D721Med (cell line): Measurements from ENCODE around the gene STAB1.

ENCODE experiments used
- DNase-seq: peaks from one replicate; pipeline ENCODE4 v3.0.0; 2011; ENCODE audit warnings: low spot score; ENCODE audit not compliant: insufficient read length
- FAIRE-seq: peaks from 2 replicates; lab custom pipeline; 2011; peaks lifted over from hg19 to GRCh38; lab: Jason Lieb, UNC
- TF ChIP-seq, protein P1 (sequence below): IDR thresholded peaks from 2 replicates; pipeline ENCODE4 v1.5.1; 2012; ENCODE audit warnings: mild to moderate bottlenecking, control low read depth; ENCODE audit not compliant: insufficient read depth; ENCODE audit errors: missing control alignments

STAB1 gene

DNA sequence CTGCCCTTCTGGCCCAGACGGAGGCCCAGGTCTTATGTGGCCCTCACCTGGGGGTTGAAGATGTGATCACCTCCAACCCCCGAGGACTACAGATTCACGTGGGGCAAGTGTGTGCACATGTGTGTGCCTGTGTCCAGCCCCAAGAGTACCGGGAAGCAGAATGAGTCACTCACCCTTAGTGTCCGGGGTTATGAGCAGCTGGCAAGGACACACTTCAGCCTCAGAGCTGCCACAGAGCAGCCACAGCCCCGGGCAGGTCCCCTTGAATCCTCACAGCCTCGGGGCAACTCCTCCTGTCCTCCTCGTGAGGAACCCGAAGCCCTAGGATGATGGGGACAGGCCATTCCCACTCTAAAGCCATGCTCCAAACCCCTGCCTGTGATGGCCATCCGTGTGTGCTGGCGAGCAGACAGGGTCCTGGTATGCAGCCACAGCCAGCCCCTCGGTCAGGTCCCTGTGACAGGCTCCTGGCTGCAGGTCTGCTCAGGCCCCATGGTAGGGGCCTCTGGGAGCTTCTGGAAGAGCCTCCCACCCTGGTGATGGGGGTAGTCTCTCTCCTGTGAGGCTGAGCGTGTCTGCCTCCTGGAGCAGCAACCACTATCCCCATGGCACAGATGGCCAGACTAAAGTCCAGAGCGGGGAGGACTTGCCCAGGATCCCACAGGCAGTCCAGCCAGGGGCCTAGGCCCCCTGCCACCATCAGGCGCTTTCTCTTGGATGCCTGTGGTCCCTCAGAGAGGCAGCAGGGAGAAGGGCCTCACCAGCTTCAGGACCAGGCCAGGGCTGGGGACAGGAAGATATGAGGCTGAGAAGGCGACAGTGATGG lies 852 bp downstream of the STAB1 start:
- no peak for FAIRE-seq
- no peak for DNase-seq
- TF ChIP-seq, protein P1, sequence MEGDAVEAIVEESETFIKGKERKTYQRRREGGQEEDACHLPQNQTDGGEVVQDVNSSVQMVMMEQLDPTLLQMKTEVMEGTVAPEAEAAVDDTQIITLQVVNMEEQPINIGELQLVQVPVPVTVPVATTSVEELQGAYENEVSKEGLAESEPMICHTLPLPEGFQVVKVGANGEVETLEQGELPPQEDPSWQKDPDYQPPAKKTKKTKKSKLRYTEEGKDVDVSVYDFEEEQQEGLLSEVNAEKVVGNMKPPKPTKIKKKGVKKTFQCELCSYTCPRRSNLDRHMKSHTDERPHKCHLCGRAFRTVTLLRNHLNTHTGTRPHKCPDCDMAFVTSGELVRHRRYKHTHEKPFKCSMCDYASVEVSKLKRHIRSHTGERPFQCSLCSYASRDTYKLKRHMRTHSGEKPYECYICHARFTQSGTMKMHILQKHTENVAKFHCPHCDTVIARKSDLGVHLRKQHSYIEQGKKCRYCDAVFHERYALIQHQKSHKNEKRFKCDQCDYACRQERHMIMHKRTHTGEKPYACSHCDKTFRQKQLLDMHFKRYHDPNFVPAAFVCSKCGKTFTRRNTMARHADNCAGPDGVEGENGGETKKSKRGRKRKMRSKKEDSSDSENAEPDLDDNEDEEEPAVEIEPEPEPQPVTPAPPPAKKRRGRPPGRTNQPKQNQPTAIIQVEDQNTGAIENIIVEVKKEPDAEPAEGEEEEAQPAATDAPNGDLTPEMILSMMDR: no peak

DNA sequence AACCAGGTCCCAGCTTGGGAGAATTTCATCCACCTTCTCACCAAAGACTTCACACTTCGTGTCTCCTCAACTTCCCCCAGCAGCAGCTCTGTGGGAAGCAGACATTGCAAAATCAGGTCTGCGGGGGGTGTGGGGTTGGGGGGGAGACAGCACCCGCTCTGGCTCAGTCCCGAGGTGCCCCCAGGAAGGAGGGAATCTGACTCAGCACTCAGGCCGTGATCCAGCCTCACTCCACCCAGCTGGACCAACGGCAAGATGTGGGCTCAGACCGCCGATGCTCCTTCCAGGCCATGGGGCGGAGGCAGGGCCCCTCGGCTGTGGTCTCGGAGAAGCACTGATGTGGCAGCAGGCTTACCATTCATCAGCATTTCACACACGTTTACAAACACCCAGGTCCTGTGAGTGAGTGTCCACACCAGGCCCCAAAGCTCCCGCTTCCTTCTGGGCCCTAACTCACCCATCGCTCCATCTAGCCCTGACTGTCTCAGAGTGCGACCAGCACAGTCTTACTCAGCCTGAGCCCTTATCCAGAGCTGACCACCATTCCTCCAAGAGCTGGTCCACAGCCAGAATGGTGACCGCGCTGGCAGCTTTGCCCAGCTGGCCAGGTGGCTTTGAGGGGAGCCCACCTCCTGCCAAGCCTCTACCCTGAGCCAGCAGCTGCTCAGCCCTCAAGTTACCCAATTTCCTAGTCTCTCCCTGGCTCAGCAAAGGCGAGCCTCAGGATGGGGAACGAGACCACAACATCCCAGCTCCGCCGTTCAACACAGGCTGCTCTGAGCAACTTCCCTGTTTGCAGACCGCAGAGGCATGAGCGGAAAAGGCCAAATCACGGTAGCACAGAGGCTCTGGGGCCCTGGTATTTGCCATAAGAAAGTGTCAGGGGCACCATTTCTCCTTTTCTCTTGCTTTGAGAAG lies 3.3 kb downstream of the STAB1 start:
- TF ChIP-seq, protein P1: no peak
- FAIRE-seq: no peak
- DNase-seq: no peak

DNA sequence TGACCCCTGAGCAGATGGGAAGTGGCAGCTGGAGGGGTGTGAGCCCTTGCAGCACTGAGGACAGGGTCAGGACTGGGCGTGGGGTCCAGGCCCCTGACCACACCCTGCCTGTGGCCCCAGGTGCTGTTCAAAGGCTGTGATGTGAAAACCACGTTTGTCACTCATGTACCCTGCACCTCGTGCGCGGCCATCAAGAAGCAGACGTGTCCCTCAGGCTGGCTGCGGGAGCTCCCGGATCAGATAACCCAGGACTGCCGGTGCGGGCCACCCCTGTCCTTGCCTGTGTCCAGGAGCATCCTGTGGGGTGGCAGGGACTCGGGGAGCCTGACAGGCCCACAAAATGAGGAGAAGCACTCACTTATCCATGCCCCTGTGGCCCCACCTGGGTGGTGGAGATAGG lies 5.9 kb downstream of the STAB1 start:
- DNase-seq (no peak), FAIRE-seq (no peak)
- TF ChIP-seq, protein P1: no peak

DNA sequence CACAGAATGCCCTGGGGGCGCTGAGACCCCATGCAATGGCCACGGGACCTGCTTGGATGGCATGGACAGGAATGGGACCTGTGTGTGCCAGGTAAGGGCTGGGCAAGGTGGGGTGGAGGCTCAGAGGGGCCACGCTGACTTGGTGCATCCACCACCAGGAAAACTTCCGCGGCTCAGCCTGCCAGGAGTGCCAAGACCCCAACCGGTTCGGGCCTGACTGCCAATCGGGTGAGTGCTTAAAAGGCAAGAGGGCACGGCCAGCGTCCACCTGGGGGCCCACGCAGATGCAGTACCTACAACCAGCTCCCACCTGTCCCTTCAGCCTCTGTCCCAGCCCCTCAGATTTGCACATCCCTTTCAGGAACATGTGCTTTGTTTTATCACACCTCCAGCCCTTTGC lies 6.9 kb downstream of the STAB1 start:
- FAIRE-seq: no peak

DNA sequence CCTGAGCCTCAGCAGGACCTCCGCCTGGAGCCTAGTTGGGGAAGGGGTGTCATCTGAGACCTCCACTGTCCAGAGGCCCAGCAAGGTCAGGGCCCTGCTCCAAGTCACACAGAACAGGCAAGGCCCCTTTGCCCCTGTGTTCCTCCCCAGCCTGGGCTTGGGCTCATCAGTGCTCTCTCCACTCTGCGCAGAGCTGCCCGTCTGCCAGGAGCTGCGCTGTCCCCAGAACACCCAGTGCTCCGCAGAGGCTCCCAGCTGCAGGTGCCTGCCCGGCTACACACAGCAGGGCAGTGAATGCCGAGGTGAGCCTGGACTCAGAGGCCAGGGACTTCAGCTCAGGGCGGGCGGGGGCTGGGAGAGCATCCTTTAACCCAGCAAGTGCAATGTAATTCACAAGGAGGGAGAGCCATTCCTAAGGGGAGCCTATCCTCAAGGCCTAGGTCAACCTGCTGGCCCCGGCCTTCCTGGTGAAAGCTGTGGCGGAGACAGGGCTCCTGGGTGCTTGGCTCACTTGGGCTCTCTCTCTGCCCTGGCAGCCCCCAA lies 7.7 kb downstream of the STAB1 start:
- no peak for DNase-seq
- no peak for FAIRE-seq
- TF ChIP-seq, protein P1: no peak

More for the DNA sequence above, 6.9 kb downstream of the STAB1 start:
- DNase-seq: no peak
- TF ChIP-seq, protein P1: no peak

DNA sequence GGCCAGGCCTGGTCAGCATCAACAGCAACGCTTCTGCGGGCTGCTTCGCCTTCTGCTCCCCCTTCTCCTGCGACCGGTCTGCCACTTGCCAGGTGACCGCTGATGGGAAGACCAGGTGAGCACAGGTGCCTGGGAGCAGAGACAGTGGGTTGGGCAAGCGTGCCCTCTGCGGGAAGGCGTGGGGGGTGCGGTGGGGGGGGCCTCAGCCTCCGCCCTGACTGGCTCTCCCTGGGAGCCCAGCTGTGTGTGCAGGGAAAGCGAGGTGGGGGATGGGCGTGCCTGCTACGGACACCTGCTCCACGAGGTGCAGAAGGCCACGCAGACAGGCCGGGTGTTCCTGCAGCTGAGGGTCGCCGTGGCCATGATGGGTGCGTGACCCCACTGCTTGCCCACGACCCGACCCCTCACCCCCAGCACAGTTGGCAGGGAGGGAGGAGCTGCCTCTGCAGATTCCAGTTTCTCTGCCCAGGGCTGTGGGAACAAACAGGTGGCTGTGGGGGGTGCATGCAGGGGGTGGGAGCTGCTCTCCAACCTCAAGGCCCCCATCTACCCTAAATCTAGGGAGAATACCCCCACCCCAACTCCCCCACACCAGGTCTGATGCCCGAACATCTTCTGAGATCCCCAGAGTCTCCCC lies 8.8 kb downstream of the STAB1 start:
- TF ChIP-seq, protein P1: no peak
- FAIRE-seq (no peak), DNase-seq (no peak)
